Epithelial cell of esophagus (primary cell): Measurements from ENCODE around the gene KCNE4.
A peak's percentile ranks its signal among the peaks of the same experiment; 100 is the strongest.

Experiments used
- DNase-seq: peaks from one replicate; pipeline ENCODE4 v3.0.0; 2010; ENCODE audit warnings: low read depth
- H3K4me3 ChIP-seq: 2 replicates; pipeline ENCODE4 v1.5.1; 2011; ENCODE audit warnings: mild to moderate bottlenecking, low read length, control low read depth
- CTCF ChIP-seq: IDR thresholded peaks from 2 replicates; pipeline ENCODE4 v1.5.1; 2011; ENCODE audit warnings: low read depth, mild to moderate bottlenecking, low read length, control low read depth, inconsistent platforms; ENCODE audit not compliant: insufficient read depth; ENCODE audit errors: missing control alignments

Gene KCNE4

DNA sequence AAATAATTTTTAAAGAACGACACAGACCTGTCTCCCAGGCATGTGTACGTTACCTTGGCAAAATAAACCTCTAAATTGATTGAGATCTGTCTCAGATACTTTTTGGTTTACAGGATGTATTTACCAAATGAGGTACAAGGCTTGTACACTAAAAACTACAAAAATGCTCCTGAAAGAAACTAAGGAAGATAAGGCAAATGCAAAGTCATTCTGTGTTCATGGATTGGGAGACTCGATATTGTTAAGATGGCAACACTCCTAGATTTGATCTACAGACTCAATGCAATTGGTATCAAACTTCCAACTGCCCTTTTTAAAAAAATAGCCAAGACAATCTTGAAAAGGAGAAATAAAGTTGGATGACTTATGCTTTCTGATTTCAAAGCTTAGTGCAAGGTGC lies 11.5 kb upstream of the KCNE4 start:
- no peak overlapping the region for H3K4me3 ChIP-seq
- no peak for TF ChIP-seq CTCF
- no peak for DNase-seq

DNA sequence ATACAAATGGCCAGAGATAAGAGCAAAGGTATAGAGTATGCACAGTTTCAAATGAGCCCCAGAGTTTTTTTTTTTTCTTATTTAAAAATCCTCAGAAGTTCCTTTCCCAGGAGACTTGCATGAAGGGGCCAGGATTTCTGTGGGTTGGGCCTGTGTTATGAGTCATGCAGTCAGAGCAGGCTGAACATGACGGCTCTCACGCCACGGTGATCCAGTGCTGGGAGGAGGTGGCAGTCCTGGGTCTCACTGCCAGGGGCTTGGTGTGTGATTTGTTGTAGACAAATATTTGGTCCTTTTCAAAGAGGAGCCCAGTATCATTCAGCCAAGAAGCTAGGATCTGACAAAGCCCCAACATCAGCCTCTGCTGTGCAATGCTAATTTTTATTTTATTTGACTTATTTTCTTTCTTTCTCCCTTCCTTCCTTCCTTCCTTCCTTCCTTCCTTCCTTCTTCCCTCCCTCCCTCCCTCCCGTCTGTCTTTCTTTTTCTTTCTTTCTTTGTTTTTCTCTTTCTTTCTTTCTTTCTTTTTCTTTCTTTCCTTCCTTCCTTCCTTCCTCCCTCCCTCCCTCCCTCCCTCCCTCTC lies 10.4 kb upstream of the KCNE4 start:
- H3K4me3 ChIP-seq: no peak overlapping the region
- TF ChIP-seq CTCF: no peak
- peak; percentile 94 for DNase-seq

DNA sequence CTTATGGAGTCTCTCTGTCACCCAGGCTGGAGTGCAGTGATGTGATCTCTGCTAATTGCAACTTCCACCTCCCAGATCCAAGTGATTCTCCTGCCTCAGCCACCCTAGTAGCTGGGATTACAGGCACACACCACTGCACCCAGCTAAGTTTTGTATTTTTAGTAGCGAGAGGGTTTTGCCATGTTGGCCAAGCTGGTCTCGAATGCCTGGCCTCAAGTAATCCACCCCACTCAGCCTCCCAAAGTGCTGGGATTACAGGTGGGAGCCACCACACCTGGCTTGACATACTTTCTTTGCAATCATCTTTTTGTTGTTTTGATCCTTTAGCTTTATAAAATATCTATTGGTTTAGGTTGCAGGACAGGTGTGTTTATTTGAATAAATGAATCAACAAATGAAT lies 9.7 kb upstream of the KCNE4 start:
- TF ChIP-seq CTCF: no peak
- no peak overlapping the region for H3K4me3 ChIP-seq
- DNase-seq: no peak

DNA sequence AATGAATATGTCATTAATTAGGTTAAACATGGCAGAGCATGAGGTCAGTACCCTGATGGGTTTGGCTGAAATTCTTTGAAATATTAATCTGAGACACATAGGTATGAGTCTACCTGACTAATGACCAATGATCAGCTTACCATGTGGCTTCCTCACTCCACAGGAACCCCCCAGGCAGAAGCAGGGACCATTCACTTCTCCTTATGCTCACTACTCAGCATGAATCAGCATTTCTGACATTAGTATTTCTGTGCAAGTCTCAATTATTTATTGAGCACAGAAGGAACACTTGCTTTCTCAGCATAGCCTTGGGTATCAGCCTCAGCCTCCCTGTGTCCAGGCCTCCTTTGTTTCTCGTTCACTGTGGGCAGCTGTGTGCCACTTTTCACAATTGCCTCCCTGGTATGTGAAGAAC lies 9.3 kb upstream of the KCNE4 start:
- no peak overlapping the region for H3K4me3 ChIP-seq
- DNase-seq: peak; percentile 85
- TF ChIP-seq CTCF: no peak

DNA sequence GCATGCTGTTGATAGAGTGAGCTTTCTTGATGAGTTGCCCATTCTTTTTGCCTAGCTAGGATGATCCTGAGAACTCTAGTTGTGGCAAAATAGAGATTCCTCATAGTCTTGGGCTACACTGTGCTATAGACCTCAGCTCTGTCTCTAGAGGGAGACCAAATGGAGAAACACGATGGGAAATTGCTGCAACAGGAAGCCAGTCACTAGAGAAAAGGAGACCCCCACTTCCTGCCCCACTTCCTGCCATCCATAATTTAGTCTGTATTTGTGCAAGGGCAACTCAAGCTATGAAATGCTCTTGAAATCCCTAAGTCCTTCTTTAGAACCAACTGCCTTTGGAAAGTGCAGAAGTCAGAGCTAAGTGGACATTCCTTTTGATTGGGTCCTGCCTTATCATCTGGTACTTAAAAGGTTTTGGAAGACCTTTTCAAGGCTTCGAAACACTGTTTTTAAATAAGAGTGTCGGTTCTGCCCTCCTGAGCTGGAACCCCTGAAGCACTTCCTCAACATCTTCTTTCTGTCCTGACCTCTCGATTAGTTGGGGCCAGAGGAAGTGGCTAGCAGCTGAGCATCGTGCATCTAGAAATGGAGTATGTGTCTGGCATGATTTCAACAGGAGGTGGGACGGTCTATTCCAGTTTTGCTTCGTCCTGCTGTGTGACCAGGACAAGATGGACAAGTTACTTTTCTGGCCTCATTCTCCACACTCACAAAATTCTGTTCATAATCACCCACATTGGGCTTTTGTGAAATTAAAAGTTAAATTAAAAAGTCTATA lies 8.6 kb upstream of the KCNE4 start:
- no peak for DNase-seq
- TF ChIP-seq CTCF: no peak
- H3K4me3 ChIP-seq: no peak overlapping the region

DNA sequence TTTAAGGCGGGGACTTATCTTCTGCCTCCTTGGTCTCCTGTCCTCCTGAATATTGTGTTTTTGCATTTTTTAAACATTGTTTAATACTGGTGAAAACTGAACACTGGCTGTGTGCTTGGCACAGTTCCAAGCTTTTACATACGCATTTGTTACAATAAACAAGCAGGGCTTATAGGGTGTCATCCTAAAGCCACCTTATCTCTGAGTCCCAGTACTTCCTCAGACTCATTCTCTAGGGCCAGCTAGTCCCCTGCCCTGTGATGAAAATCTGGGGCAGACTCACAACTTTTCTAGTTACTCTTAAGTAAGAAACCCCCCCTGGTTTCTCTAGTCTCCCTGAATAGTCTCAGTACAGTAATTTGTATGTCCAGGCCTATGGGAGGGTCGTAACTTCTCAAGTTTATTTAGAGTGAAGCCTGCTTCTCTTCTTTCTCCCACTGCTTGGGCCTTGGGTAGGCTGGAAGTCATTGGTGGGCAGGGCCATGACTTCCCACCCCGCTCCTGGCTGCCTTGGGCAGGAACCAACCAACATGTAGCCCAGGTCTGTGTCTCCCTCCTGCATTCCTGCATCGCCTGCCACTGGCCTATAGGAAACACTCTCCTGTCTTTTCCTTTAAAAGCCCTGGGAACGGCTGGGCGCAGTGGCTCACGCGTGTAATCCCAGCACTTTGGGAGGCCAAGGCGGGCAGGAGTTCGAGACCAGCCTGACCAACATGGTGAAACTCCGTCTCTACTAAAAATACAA lies 7.7 kb upstream of the KCNE4 start:
- H3K4me3 ChIP-seq: no peak overlapping the region
- no peak for TF ChIP-seq CTCF
- DNase-seq: no peak
